Uterus (tissue), 2 donors: ENCODE data around the gene FBL.

ENCODE experiments used
- CTCF ChIP-seq, 4 experiments: fragments of 200-600 bp in 2 of 4; fragments of 450-650 bp in 2 of 4; sonication (generic) in 2 of 4; IDR thresholded peaks; one replicate each; pipeline ENCODE4 v1.5.1; 2016 to 2019; ENCODE audit warnings: antibody characterized with exemption in 4 of 4, mild to moderate bottlenecking in 2 of 4, moderate library complexity in 1 of 4
- POLR2A ChIP-seq, 2 donors: fragments of 450-650 bp; IDR thresholded peaks; one replicate each; pipeline ENCODE4 v1.6.1; 2016; ENCODE audit warnings: antibody characterized with exemption in 2 of 2, mild to moderate bottlenecking in 1 of 2, moderate library complexity in 1 of 2

GRCh38 chr19:39813264-39813993, 32.8 kb downstream of the FBL start:
- no peak for TF ChIP-seq CTCF (IDR thresholded peaks at IDR 0.05)
- no peak for TF ChIP-seq POLR2A (IDR thresholded peaks at IDR 0.05)
